ENCODE results near the gene IREB2.
"Not testable (repeated sequence)": the region's sequence is repeated elsewhere in the genome, so short reads cannot be mapped to it uniquely, and the experiment has no call there.

IREB2 gene

DNA sequence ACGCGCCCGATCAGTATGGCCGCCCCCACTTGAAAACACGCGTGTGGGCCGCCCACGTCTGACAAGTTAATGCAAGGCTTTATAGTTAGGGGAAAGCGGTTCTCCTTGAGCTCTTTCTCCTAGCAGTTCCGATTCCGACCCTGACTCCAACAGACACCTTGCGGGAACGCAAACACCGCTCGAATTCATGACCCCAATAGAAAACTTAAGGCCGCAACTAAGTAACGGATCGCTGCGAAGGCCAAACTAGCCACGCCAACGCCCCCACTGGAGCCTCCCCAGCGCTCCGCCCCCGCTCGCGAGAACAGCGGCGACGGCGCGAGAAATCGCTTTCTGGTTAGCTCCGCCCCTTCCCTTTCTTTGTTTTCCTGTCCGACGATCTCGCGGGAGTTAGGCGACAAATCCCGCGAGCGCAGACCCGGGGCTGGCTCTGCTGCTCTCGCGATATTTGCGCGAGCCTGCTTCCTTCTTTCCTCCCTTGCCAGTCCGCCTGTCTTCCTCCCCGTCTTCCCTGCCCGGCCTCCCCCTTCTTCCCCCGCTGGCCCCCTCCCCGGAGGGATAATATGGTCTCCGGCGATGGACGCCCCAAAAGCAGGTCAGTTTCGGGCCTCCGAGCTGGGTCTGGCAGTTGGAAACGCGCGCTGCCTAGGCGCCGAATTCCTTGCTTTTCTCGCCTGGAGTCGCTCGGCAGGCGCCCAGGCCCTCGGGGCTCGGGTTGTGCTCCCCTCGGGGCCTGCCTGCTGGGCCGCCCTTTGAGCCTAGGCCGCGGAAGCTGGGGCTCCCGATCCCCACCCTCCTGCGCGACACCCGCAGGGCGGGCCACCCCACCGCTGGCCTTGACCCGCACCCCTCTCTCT, at the start of gene IREB2:
TSS of gene IREB2 (plus strand) at position 455 of the 857 bp plus-strand sequence. CDS start at position 577, 122 bp downstream.
- DNase-seq = peak; percentile 94

DNA sequence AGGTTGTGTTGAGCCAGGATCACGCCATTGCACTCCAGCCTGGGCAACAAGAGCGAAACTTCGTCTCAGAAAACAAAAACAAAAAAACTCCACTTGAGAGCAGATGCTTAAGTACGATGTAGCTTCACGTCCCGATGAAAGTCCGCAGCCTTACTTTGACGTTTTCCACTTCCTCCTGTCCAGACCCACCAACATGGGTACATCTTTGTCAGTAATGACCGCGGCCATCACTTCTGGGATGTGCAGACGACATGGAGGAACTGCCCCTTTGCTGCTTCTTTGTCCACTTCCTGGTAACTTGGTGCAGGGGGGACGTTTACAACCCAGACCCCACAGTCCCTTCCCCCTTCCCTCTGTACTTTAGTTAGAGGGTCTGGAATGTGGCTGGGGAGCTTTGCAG, 49.2 kb upstream of the IREB2 start:
- no peak for DNase-seq

DNA sequence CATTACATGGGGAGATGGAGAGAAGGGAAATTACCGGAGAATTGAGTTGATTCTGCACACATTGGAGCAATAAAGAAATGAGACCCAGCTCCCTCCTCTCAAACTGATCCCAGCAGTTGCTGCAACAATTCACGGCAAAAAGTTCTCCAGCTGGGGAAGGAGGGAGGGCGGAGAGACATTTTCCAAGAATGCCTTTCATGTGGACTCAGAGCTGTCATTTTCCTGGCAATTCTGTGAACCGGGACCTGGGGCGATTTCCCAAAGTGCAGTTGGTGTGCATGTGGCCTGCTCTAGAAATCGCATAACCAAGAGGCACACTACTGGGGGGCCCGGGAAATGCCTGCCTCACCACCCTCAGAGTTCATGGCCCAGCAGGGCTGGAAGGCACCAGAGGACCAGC, 48.7 kb upstream of the IREB2 start:
- DNase-seq = no peak

- DNase-seq = no peak
Observed at GRCh38 chr15:78389738-78390137, 48.3 kb upstream of the IREB2 start.

- DNase-seq = no peak
Observed at GRCh38 chr15:78390242-78390641, 47.8 kb upstream of the IREB2 start.

GRCh38 chr15:78390826-78391225, 47.2 kb upstream of the IREB2 start:
- DNase-seq = no peak

DNA sequence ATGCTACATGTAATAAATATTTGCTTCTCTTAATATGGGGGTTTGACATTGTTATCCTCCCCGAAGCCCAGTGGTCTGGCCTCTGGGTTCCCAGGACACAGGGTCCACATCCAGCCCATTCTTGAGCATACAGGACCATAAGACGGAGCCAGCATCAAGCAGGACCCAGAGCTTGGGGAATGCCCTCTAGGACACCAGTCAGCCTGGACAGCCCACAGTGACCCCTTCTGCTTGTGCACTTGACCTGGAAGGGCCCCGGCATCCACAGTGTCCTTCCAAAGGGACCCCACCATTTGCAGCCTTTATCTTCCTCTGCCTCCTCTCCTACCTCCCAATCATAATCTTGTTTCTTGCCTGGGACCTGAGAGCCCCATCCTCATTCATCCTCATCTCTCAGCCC, 46.2 kb upstream of the IREB2 start:
- no peak for DNase-seq

GRCh38 chr15:78392430-78392829, 45.6 kb upstream of the IREB2 start:
- DNase-seq = no peak

DNA sequence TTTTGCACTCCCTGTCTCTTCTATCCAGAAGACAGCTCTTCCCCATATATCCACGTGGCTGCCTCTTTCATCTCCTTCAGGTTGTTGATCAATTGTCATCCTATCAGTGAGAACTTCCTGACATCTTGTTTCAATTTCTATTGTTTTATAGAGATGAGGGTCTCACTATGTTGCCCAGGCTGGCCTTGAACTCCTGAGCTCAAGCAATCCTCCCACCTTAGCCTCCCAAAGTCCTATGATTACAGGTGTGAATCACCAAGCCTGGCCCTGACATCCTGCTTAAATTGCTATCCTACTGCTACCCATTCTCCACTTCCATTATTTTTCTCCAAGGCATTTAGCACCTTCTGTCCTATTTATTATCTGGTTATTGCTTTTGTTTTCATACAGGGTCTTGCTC, 44.9 kb upstream of the IREB2 start:
- no peak for DNase-seq

- DNase-seq = no peak
Observed at GRCh38 chr15:78394026-78394425, 44.0 kb upstream of the IREB2 start.

GRCh38 chr15:78394981-78395616, 42.9 kb upstream of the IREB2 start:
- DNase-seq = no peak

DNA sequence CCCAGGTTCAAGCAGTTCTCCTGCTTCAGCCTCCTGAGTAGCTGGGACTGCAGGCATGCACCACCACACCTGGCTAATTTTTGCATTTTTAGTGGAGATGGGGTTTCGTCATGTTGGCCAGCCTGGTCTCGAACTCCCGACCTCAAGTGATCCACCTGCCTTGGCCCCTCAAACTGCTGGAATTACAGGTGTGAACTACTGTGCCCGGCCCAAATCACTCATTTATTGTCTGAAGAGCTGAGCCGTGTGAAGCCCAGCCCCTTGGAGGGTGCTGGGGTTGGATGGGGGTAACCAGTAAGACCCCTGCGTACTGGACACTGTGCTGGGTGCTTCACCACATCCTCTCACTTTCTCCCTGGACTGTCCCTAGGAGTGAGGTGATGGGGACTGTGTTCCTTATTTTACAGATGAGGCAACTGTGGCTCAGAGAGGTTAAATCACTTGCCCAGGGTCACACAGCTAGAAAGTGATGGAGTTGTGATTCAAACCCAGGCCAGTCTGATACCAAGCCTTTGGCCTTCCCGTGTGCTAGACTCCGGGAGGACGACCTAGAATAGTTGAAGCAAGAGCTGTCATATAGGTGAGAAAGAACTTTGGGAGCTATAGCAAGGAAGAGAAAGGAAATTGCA, 41.7 kb upstream of the IREB2 start:
- no peak for DNase-seq

DNA sequence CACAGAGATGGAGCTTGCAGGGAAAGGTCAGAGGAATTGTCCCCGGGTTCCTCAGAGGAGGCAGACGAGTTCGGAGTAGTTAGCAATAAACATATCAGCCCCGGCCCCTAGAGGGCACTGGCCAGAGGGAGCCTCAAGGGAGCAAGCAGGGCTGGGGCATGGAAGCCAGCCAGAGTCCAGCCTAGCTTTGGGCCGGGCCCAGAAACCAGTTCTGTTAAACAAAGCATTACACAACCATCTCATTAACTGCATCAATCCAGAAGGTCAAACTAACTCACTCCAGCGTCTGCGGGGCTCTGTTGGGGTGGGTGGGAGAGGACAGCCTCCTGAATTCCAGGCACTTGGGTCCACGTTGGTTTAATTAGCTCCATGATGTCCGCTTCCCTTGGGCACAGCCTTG, 41.0 kb upstream of the IREB2 start:
- DNase-seq = no peak

DNA sequence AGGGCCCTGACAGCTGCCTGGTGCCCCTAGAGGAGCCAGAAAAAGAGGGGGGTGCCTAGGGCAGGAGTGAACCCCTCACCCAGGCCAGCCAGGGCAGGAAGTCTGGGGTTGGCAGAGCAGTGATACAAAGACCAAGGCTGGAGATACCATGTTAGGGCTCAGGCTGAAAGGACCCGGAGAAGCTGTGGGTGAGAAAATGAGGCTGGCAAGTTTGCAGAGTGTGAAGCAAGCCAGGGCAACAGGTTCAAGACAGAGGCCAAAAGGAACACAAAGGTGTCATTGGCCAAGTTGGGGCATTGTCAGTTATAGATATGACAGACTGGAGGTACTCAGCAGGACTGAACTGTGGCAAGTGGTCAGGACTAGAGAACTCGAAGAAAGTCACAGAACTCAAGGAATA, 40.6 kb upstream of the IREB2 start:
- DNase-seq = no peak

- DNase-seq = no peak
Observed at GRCh38 chr15:78398076-78398825, 39.8 kb upstream of the IREB2 start.

- DNase-seq = no peak
Observed at GRCh38 chr15:78399091-78399490, 38.9 kb upstream of the IREB2 start.

DNA sequence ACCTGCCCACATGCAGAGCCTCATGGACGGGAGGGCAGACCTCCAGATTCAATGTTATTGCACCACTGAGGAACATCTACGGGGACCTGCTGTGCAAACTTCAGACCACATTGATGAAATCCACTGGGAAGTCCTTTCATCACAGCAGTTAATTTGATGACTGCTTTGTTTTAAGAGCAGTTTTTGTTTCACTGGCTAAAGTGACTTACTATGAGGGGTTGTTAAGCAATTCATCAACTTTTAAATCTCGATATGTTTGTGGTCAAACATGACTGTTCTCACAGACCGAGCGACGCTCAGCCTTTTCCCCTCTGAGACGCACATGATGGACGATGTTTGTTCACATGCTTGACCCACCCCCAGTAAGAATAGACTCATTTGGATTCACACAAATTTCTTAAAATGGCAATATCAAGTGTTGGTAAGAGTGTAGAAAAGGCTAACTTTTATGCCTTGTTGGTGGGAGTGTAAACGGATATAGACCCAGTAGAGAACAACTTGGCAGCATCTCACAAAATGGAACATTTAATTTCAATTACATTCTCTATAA, 35.9 kb upstream of the IREB2 start:
- no peak for DNase-seq

DNA sequence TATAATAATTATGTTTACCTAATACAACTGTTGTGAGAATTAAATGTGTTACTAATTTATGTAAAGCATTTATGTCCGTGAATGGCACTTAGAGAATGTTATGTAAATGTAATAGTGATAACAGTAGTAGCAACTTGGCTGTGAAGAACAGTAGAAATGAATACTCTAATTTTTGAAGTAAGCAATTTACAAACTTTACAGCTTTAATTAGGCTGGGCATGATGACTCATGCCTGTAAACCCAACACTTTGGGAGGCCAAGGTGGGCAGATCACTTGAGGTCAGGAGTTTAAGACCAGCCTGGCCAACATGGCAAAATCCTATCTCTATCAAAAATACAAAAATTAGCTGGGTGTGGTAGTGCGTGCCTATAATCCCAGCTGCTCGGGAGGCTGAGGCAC, 33.9 kb upstream of the IREB2 start:
- no peak for DNase-seq

DNA sequence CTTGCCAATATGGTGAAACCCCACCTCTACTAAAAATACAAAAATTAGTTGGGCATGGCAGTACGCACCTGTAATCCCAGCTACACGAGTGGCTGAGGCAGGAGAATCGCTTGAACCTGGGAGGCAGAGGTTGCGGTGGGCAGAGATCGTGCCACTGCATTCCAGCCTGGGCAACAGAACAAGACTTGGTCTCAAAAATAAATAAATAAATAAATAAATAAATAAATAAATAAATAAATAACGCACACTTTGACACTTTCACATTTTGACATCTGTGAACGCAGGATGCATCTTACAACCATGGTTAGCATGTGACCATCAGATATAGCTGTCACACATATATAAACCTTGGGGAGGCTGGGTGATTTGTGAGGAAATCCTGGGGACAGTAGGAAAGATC, 33.2 kb upstream of the IREB2 start:
- not testable (repeated sequence) for DNase-seq

GRCh38 chr15:78405336-78405924, 32.6 kb upstream of the IREB2 start:
- no peak for DNase-seq

DNA sequence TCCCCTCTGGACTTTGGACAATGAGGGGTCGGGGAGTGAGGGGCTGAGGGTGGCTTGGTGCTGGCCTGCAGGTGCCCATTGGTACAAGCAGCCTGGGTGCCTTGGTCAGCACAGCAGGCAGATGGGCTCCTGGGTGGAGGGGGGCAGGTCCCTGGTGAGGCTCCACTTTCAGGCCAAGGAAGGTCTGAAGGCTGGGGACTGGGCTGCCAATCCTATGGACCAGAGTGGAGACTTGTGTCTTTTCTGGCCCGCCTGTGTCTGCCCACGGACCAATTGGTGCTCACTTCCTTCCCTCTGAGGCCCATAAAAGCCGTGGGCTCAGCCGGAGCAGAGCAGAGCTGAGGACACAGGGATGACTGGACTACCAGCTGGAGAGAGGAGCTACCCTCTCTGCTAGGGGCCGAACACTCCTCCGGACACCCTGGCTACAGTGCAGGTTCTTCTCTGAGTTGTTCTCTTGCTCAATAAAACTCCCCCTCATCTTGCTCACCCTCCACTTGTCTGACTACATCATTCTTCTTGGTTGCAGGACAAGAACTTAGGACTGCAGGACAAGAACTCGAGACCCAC, 31.9 kb upstream of the IREB2 start:
- no peak for DNase-seq

All from T1000 (cell line).